ENCODE results near the gene FERMT1.
"Not testable (repeated sequence)": the region's sequence is repeated elsewhere in the genome, so short reads cannot be mapped to it uniquely, and the experiment has no call there.

FERMT1 gene

GRCh38 chr20:6114696-6115095, 8.1 kb downstream of the FERMT1 start:
- no peak for DNase-seq

- DNase-seq = no peak
Measured at GRCh38 chr20:6113951-6114350, 8.9 kb downstream of the FERMT1 start.

- DNase-seq = not testable (repeated sequence)
Measured at GRCh38 chr20:6112965-6113364, 9.9 kb downstream of the FERMT1 start.

- no peak for DNase-seq
Measured at GRCh38 chr20:6108330-6108729, 14.5 kb downstream of the FERMT1 start.

GRCh38 chr20:6104493-6105188, 18.2 kb downstream of the FERMT1 start:
- no peak for DNase-seq

GRCh38 chr20:6103301-6103700, 19.5 kb downstream of the FERMT1 start:
- DNase-seq = no peak

GRCh38 chr20:6101346-6101745, 21.5 kb downstream of the FERMT1 start:
- DNase-seq = no peak

GRCh38 chr20:6100246-6100645, 22.6 kb downstream of the FERMT1 start:
- no peak for DNase-seq

GRCh38 chr20:6099819-6100218, 23.0 kb downstream of the FERMT1 start:
- no peak for DNase-seq

- no peak for DNase-seq
Measured at GRCh38 chr20:6095409-6095808, 27.4 kb downstream of the FERMT1 start.

- DNase-seq = no peak
Measured at GRCh38 chr20:6094565-6094964, 28.3 kb downstream of the FERMT1 start.

GRCh38 chr20:6094063-6094462, 28.8 kb downstream of the FERMT1 start:
- no peak for DNase-seq

- DNase-seq = no peak
Measured at GRCh38 chr20:6091661-6092060, 31.2 kb downstream of the FERMT1 start.

- no peak for DNase-seq
Measured at GRCh38 chr20:6086868-6087267, 36.0 kb downstream of the FERMT1 start.

- no peak for DNase-seq
Measured at GRCh38 chr20:6083926-6084325, 38.9 kb downstream of the FERMT1 start.

- no peak for DNase-seq
Measured at GRCh38 chr20:6081236-6081635, 41.6 kb downstream of the FERMT1 start.

- no peak for DNase-seq
Measured at GRCh38 chr20:6079016-6079415, 43.8 kb downstream of the FERMT1 start.

- DNase-seq = no peak
Measured at GRCh38 chr20:6075428-6076219, 47.2 kb downstream of the FERMT1 start.

- DNase-seq = no peak
Measured at GRCh38 chr20:6074784-6075183, 48.0 kb downstream of the FERMT1 start.

GRCh38 chr20:6074145-6074561, 48.7 kb downstream of the FERMT1 start:
- DNase-seq = no peak

- no peak for DNase-seq
Measured at GRCh38 chr20:6070829-6071695, 51.8 kb downstream of the FERMT1 start.

- DNase-seq = no peak
Measured at GRCh38 chr20:6069669-6070068, 53.2 kb downstream of the FERMT1 start.

GRCh38 chr20:6067763-6068318, 55.0 kb downstream of the FERMT1 start:
- DNase-seq = no peak

All from NCI-H2107 (cell line).